Measurements from ENCODE around the gene CCT8L2. TPM values are rescaled to one million over a fixed set of nuclear protein-coding genes. Genes with fewer than 3 reads are reported as not detected.
"Not testable (repeated sequence)": the region's sequence is repeated elsewhere in the genome, so short reads cannot be mapped to it uniquely, and the experiment has no call there.

The CCT8L2 gene
- total RNA-seq, 2 experiments from 2014 or later, result not detected

GRCh38 chr22:16586991-16587390, 5.6 kb downstream of the CCT8L2 start:
- POLR2A ChIA-PET, result no interaction called here
- H3K9me3 Mint-ChIP-seq, result no peaks in the 10 kb centered on the region
- DNase-seq, result no peak

GRCh38 chr22:16586170-16586569, 6.4 kb downstream of the CCT8L2 start:
- no peaks in the 10 kb centered on the region for H3K27me3 Mint-ChIP-seq
- H3K36me3 Mint-ChIP-seq (ENCODE audit: low read depth), result no peaks in the 10 kb centered on the region
- no peak for ATAC-seq
- H3K4me3 Mint-ChIP-seq, result no peak overlapping the region
- intact Hi-C loops (cut with micrococcal nuclease), result no loop called here
- ChIA-PET POLR2A (no interaction called here), CTCF (no interaction called here)
- DNase-seq, result no peak
- H3K4me1 Mint-ChIP-seq (ENCODE audit: low read depth), result no peaks in the 10 kb centered on the region
- no peak for TF ChIP-seq CTCF (IDR thresholded peaks at IDR 0.05)
- no peak overlapping the region for H3K27ac Mint-ChIP-seq
- no peaks in the 10 kb centered on the region for H3K9me3 Mint-ChIP-seq

More at GRCh38 chr22:16586991-16587390, 5.6 kb downstream of the CCT8L2 start:
- no peak overlapping the region for H3K27ac Mint-ChIP-seq
- H3K4me3 Mint-ChIP-seq, result no peak overlapping the region
- H3K36me3 Mint-ChIP-seq (ENCODE audit: low read depth), result no peaks in the 10 kb centered on the region
- intact Hi-C loops (cut with micrococcal nuclease), result no loop called here
- CTCF ChIA-PET, result no interaction called here
- no peak for ATAC-seq
- no peak for TF ChIP-seq CTCF (IDR thresholded peaks at IDR 0.05)
- H3K27me3 Mint-ChIP-seq, result no peaks in the 10 kb centered on the region
- no peaks in the 10 kb centered on the region for H3K4me1 Mint-ChIP-seq (ENCODE audit: low read depth)

GRCh38 chr22:16580872-16581271, 11.7 kb downstream of the CCT8L2 start:
- intact Hi-C loops (cut with micrococcal nuclease); H3K4me3 Mint-ChIP-seq; H3K27me3 Mint-ChIP-seq; H3K36me3 Mint-ChIP-seq (ENCODE audit: low read depth); CTCF ChIA-PET; ATAC-seq; H3K4me1 Mint-ChIP-seq (ENCODE audit: low read depth); H3K9me3 Mint-ChIP-seq; DNase-seq; POLR2A ChIA-PET; H3K27ac Mint-ChIP-seq: not testable (repeated sequence)

GRCh38 chr22:16569240-16569834, 23.3 kb downstream of the CCT8L2 start:
- H3K4me1 Mint-ChIP-seq (ENCODE audit: low read depth); POLR2A ChIA-PET; ATAC-seq; H3K9me3 Mint-ChIP-seq; H3K36me3 Mint-ChIP-seq (ENCODE audit: low read depth); H3K27ac Mint-ChIP-seq; DNase-seq; intact Hi-C loops (cut with micrococcal nuclease); CTCF ChIA-PET; H3K27me3 Mint-ChIP-seq; H3K4me3 Mint-ChIP-seq: not testable (repeated sequence)

GRCh38 chr22:16568425-16568758, 24.2 kb downstream of the CCT8L2 start:
- no peak for ATAC-seq
- Mint-ChIP-seq H3K9me3 (no peaks in the 10 kb centered on the region), H3K27me3 (no peaks in the 10 kb centered on the region), H3K4me3 (no peak overlapping the region), H3K4me1 (ENCODE audit: low read depth) (no peaks in the 10 kb centered on the region), H3K27ac (no peak overlapping the region), H3K36me3 (ENCODE audit: low read depth) (no peaks in the 10 kb centered on the region)
- intact Hi-C loops (cut with micrococcal nuclease), result no loop called here
- CTCF ChIA-PET, result no interaction called here
- no peak for DNase-seq
- POLR2A ChIA-PET, result no interaction called here
- TF ChIP-seq CTCF (IDR thresholded peaks at IDR 0.05), result no peak

GRCh38 chr22:16567617-16568424, 24.8 kb downstream of the CCT8L2 start:
- H3K4me1 Mint-ChIP-seq (ENCODE audit: low read depth); POLR2A ChIA-PET; CTCF ChIA-PET: not testable (repeated sequence)

GRCh38 chr22:16566421-16567151, 26.0 kb downstream of the CCT8L2 start:
- H3K9me3 Mint-ChIP-seq; intact Hi-C loops (cut with micrococcal nuclease); DNase-seq; H3K4me3 Mint-ChIP-seq; H3K27me3 Mint-ChIP-seq; H3K36me3 Mint-ChIP-seq (ENCODE audit: low read depth); CTCF ChIA-PET; ATAC-seq; H3K4me1 Mint-ChIP-seq (ENCODE audit: low read depth); POLR2A ChIA-PET; H3K27ac Mint-ChIP-seq: not testable (repeated sequence)

More at GRCh38 chr22:16567617-16568424, 24.8 kb downstream of the CCT8L2 start:
- H3K27me3 Mint-ChIP-seq; H3K27ac Mint-ChIP-seq; DNase-seq; H3K36me3 Mint-ChIP-seq (ENCODE audit: low read depth); intact Hi-C loops (cut with micrococcal nuclease); H3K4me3 Mint-ChIP-seq; H3K9me3 Mint-ChIP-seq; ATAC-seq: not testable (repeated sequence)

GRCh38 chr22:16565585-16566420, 26.8 kb downstream of the CCT8L2 start:
- H3K9me3 Mint-ChIP-seq; H3K4me3 Mint-ChIP-seq; ATAC-seq; CTCF ChIA-PET; H3K27me3 Mint-ChIP-seq; POLR2A ChIA-PET; DNase-seq; H3K27ac Mint-ChIP-seq; intact Hi-C loops (cut with micrococcal nuclease); H3K36me3 Mint-ChIP-seq (ENCODE audit: low read depth); H3K4me1 Mint-ChIP-seq (ENCODE audit: low read depth): not testable (repeated sequence)
